HG02642 (cell line): ENCODE results near the gene BUB1B.
A peak's percentile ranks its signal among the peaks of the same experiment; 100 is the strongest.
"Not testable (repeated sequence)": the region's sequence is repeated elsewhere in the genome, so short reads cannot be mapped to it uniquely, and the experiment has no call there.

ENCODE experiments used
- ATAC-seq: cut with Tn5 transposase; IDR thresholded peaks from one replicate; pipeline ENCODE4 v1.9.1; 2021; ENCODE audit warnings: mild to moderate bottlenecking; ENCODE audit not compliant: unreplicated experiment, poor library complexity

Gene BUB1B

GRCh38 chr15:40160689-40161688 lies at the start of gene BUB1B:
BUB1B (plus strand) TSS chr15:40161069; CDS start chr15:40161221, 152 bp downstream.
- peak; percentile 82 for ATAC-seq

GRCh38 chr15:40111888-40112287 lies 49.0 kb upstream of the BUB1B start:
- no peak for ATAC-seq

GRCh38 chr15:40112789-40113188 lies 48.1 kb upstream of the BUB1B start:
- no peak for ATAC-seq

- no peak for ATAC-seq
Observed at GRCh38 chr15:40114218-40114617, 46.7 kb upstream of the BUB1B start.

- not testable (repeated sequence) for ATAC-seq
Observed at GRCh38 chr15:40115106-40115505, 45.8 kb upstream of the BUB1B start.

- peak; percentile 90 for ATAC-seq
Observed at GRCh38 chr15:40115670-40116093, 45.2 kb upstream of the BUB1B start.

GRCh38 chr15:40118473-40118872 lies 42.4 kb upstream of the BUB1B start:
- ATAC-seq: no peak

GRCh38 chr15:40121911-40122638 lies 38.8 kb upstream of the BUB1B start:
- no peak for ATAC-seq

- ATAC-seq: not testable (repeated sequence)
Observed at GRCh38 chr15:40122989-40123388, 37.9 kb upstream of the BUB1B start.

GRCh38 chr15:40123863-40124262 lies 37.0 kb upstream of the BUB1B start:
- not testable (repeated sequence) for ATAC-seq

- not testable (repeated sequence) for ATAC-seq
Observed at GRCh38 chr15:40124333-40124732, 36.5 kb upstream of the BUB1B start.

GRCh38 chr15:40124807-40125285 lies 36.0 kb upstream of the BUB1B start:
- ATAC-seq: not testable (repeated sequence)

- no peak for ATAC-seq
Observed at GRCh38 chr15:40125950-40126349, 34.9 kb upstream of the BUB1B start.

GRCh38 chr15:40128766-40129660 lies 31.9 kb upstream of the BUB1B start:
- ATAC-seq: no peak

GRCh38 chr15:40130118-40130517 lies 30.8 kb upstream of the BUB1B start:
- no peak for ATAC-seq

GRCh38 chr15:40130799-40131502 lies 29.9 kb upstream of the BUB1B start:
- ATAC-seq: no peak

GRCh38 chr15:40133544-40133943 lies 27.3 kb upstream of the BUB1B start:
- no peak for ATAC-seq

- no peak for ATAC-seq
Observed at GRCh38 chr15:40134885-40135284, 26.0 kb upstream of the BUB1B start.

- not testable (repeated sequence) for ATAC-seq
Observed at GRCh38 chr15:40135846-40136450, 24.9 kb upstream of the BUB1B start.
